ENCODE results near the gene ENPP3. TPM values are rescaled to one million over a fixed set of nuclear protein-coding genes. Genes with fewer than 3 reads are reported as not detected.

The ENPP3 gene
- total and polyA plus RNA-seq, 2 donors = 0.43 to 2.4 TPM

- H3K4me3 ChIP-seq (ENCODE audit: low read depth, low read length) = no peak overlapping the region
- no peak overlapping the region for H3K27ac ChIP-seq (ENCODE audit: low read depth)
- H3K4me1 ChIP-seq (ENCODE audit: insufficient read depth) = no peaks in the 10 kb centered on the region
- H3K36me3 ChIP-seq (ENCODE audit: insufficient read depth) = no peaks in the 10 kb centered on the region
- DNase-seq (ENCODE audit: extremely low spot score) = no peak
- 67% methylated on average over 5 of the region's 5 CpGs for WGBS
These were observed 15.4 kb downstream of the ENPP3 start for GRCh38 chr6:131652472-131652871.

GRCh38 chr6:131654326-131654725 lies 17.2 kb downstream of the ENPP3 start:
- DNase-seq (ENCODE audit: extremely low spot score) = no peak
- 89% methylated on average over 3 of the region's 3 CpGs for WGBS
- Histone ChIP-seq H3K4me3 (ENCODE audit: low read depth, low read length) (no peak overlapping the region), H3K4me1 (ENCODE audit: insufficient read depth) (no peaks in the 10 kb centered on the region), H3K27ac (ENCODE audit: low read depth) (no peak overlapping the region), H3K36me3 (ENCODE audit: insufficient read depth) (no peaks in the 10 kb centered on the region)

- no peak for DNase-seq (ENCODE audit: extremely low spot score)
- H3K4me3 ChIP-seq (ENCODE audit: low read depth, low read length) = no peak overlapping the region
- WGBS = 87% methylated on average over 3 of the region's 3 CpGs
- no peaks in the 10 kb centered on the region for H3K36me3 ChIP-seq (ENCODE audit: insufficient read depth)
- no peak overlapping the region for H3K27ac ChIP-seq (ENCODE audit: low read depth)
- H3K4me1 ChIP-seq (ENCODE audit: insufficient read depth) = no peaks in the 10 kb centered on the region
These were observed 18.3 kb downstream of the ENPP3 start for GRCh38 chr6:131655387-131655786.

GRCh38 chr6:131655951-131656350 lies 18.8 kb downstream of the ENPP3 start:
- WGBS = 93% methylated on average over 2 of the region's 2 CpGs
- no peak overlapping the region for H3K4me3 ChIP-seq (ENCODE audit: low read depth, low read length)
- H3K27ac ChIP-seq (ENCODE audit: low read depth) = no peak overlapping the region
- DNase-seq (ENCODE audit: extremely low spot score) = no peak
- no peaks in the 10 kb centered on the region for H3K36me3 ChIP-seq (ENCODE audit: insufficient read depth)
- H3K4me1 ChIP-seq (ENCODE audit: insufficient read depth) = no peaks in the 10 kb centered on the region

- Histone ChIP-seq H3K4me3 (ENCODE audit: low read depth, low read length) (no peak overlapping the region), H3K4me1 (ENCODE audit: insufficient read depth) (no peaks in the 10 kb centered on the region), H3K36me3 (ENCODE audit: insufficient read depth) (no peaks in the 10 kb centered on the region), H3K27ac (ENCODE audit: low read depth) (no peak overlapping the region)
- WGBS = 92% methylated on average over 3 of the region's 3 CpGs
- no peak for DNase-seq (ENCODE audit: extremely low spot score)
These were observed 19.6 kb downstream of the ENPP3 start for GRCh38 chr6:131656667-131657066.

GRCh38 chr6:131657222-131657621 lies 20.1 kb downstream of the ENPP3 start:
- H3K4me1 ChIP-seq (ENCODE audit: insufficient read depth) = no peaks in the 10 kb centered on the region
- no peak overlapping the region for H3K27ac ChIP-seq (ENCODE audit: low read depth)
- no peak for DNase-seq (ENCODE audit: extremely low spot score)
- no peak overlapping the region for H3K4me3 ChIP-seq (ENCODE audit: low read depth, low read length)
- 90% methylated on average over 2 of the region's 2 CpGs for WGBS
- H3K36me3 ChIP-seq (ENCODE audit: insufficient read depth) = no peaks in the 10 kb centered on the region

GRCh38 chr6:131657630-131658111 lies 20.6 kb downstream of the ENPP3 start:
- H3K27ac ChIP-seq (ENCODE audit: low read depth) = no peak overlapping the region
- H3K4me3 ChIP-seq (ENCODE audit: low read depth, low read length) = no peak overlapping the region
- WGBS = 74% methylated on average over 6 of the region's 6 CpGs
- H3K4me1 ChIP-seq (ENCODE audit: insufficient read depth) = no peaks in the 10 kb centered on the region
- no peak for DNase-seq (ENCODE audit: extremely low spot score)
- no peaks in the 10 kb centered on the region for H3K36me3 ChIP-seq (ENCODE audit: insufficient read depth)

- 94% methylated on average over 3 of the region's 3 CpGs for WGBS
These were observed 21.2 kb downstream of the ENPP3 start for GRCh38 chr6:131658287-131658686.

GRCh38 chr6:131660195-131660594 lies 23.1 kb downstream of the ENPP3 start:
- 65% methylated on average over 1 of the region's 1 CpG for WGBS
- Histone ChIP-seq H3K27ac (ENCODE audit: low read depth) (no peak overlapping the region), H3K36me3 (ENCODE audit: insufficient read depth) (no peaks in the 10 kb centered on the region), H3K4me1 (ENCODE audit: insufficient read depth) (no peaks in the 10 kb centered on the region), H3K4me3 (ENCODE audit: low read depth, low read length) (no peak overlapping the region)
- no peak for DNase-seq (ENCODE audit: extremely low spot score)

More at GRCh38 chr6:131658287-131658686, 21.2 kb downstream of the ENPP3 start:
- no peak for DNase-seq (ENCODE audit: extremely low spot score)
- Histone ChIP-seq H3K4me1 (ENCODE audit: insufficient read depth) (no peaks in the 10 kb centered on the region), H3K4me3 (ENCODE audit: low read depth, low read length) (no peak overlapping the region), H3K36me3 (ENCODE audit: insufficient read depth) (no peaks in the 10 kb centered on the region), H3K27ac (ENCODE audit: low read depth) (no peak overlapping the region)

- 89% methylated on average over 2 of the region's 2 CpGs for WGBS
- Histone ChIP-seq H3K4me1 (ENCODE audit: insufficient read depth) (no peaks in the 10 kb centered on the region), H3K27ac (ENCODE audit: low read depth) (no peak overlapping the region), H3K4me3 (ENCODE audit: low read depth, low read length) (no peak overlapping the region), H3K36me3 (ENCODE audit: insufficient read depth) (no peaks in the 10 kb centered on the region)
- DNase-seq (ENCODE audit: extremely low spot score) = no peak
These were observed 26.6 kb downstream of the ENPP3 start for GRCh38 chr6:131663578-131664165.

- no peak overlapping the region for H3K4me3 ChIP-seq (ENCODE audit: low read depth, low read length)
- no peak for DNase-seq (ENCODE audit: extremely low spot score)
- H3K4me1 ChIP-seq (ENCODE audit: insufficient read depth) = no peaks in the 10 kb centered on the region
- WGBS = 28% methylated on average over 1 of the region's 1 CpG
- no peaks in the 10 kb centered on the region for H3K36me3 ChIP-seq (ENCODE audit: insufficient read depth)
- H3K27ac ChIP-seq (ENCODE audit: low read depth) = no peak overlapping the region
These were observed 32.8 kb downstream of the ENPP3 start for GRCh38 chr6:131669891-131670290.

- Histone ChIP-seq H3K27ac (ENCODE audit: low read depth) (no peak overlapping the region), H3K36me3 (ENCODE audit: insufficient read depth) (no peaks in the 10 kb centered on the region), H3K4me1 (ENCODE audit: insufficient read depth) (no peaks in the 10 kb centered on the region), H3K4me3 (ENCODE audit: low read depth, low read length) (no peak overlapping the region)
- 96% methylated on average over 2 of the region's 2 CpGs for WGBS
- DNase-seq (ENCODE audit: extremely low spot score) = no peak
These were observed 36.1 kb downstream of the ENPP3 start for GRCh38 chr6:131673184-131673583.

- Histone ChIP-seq H3K27ac (ENCODE audit: low read depth) (no peak overlapping the region), H3K36me3 (ENCODE audit: insufficient read depth) (no peaks in the 10 kb centered on the region), H3K4me3 (ENCODE audit: low read depth, low read length) (no peak overlapping the region), H3K4me1 (ENCODE audit: insufficient read depth) (no peaks in the 10 kb centered on the region)
- no peak for DNase-seq (ENCODE audit: extremely low spot score)
- WGBS = 79% methylated on average over 5 of the region's 5 CpGs
These were observed 41.3 kb downstream of the ENPP3 start for GRCh38 chr6:131678442-131678841.

GRCh38 chr6:131680868-131681267 lies 43.8 kb downstream of the ENPP3 start:
- WGBS = 72% methylated on average over 2 of the region's 2 CpGs
- no peak overlapping the region for H3K4me3 ChIP-seq (ENCODE audit: low read depth, low read length)
- H3K36me3 ChIP-seq (ENCODE audit: insufficient read depth) = no peaks in the 10 kb centered on the region
- no peaks in the 10 kb centered on the region for H3K4me1 ChIP-seq (ENCODE audit: insufficient read depth)
- H3K27ac ChIP-seq (ENCODE audit: low read depth) = no peak overlapping the region
- no peak for DNase-seq (ENCODE audit: extremely low spot score)

- no peak for DNase-seq (ENCODE audit: extremely low spot score)
- Histone ChIP-seq H3K36me3 (ENCODE audit: insufficient read depth) (no peaks in the 10 kb centered on the region), H3K4me1 (ENCODE audit: insufficient read depth) (no peaks in the 10 kb centered on the region), H3K27ac (ENCODE audit: low read depth) (no peak overlapping the region), H3K4me3 (ENCODE audit: low read depth, low read length) (no peak overlapping the region)
These were observed 44.5 kb downstream of the ENPP3 start for GRCh38 chr6:131681585-131681984.
